ENCODE data around the gene SLC34A2.

SLC34A2 gene

DNA sequence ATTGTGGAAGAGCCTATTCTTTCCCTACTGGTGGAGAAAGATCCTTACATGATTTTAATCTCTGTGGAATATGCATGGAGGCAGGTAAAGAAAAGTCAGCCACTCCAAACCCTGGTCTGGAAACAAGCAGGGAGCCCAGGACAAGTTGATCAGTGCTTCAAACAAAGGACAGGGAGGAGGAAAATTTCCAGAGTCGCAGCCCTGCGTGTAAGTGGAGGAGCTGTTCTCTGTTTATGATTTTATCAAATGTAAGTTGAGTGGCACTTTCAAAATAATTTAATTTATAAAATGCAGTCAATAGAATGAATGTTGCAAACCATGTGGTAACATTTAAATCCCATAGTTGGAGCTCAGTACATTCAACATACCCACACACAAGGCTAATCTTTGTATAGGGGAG lies 57.0 kb downstream of the SLC34A2 start:
- no peak for DNase-seq
- Mint-ChIP-seq H3K4me3 (no peak overlapping the region), H3K9me3 (peaks cover 0 to 3% of the 10 kb centered on the region in 2 donors), H3K27me3 (peaks cover 0 to 5% of the 10 kb centered on the region in 2 donors), H3K27ac (no peak overlapping the region), H3K36me3 (ENCODE audit: insufficient read depth) (no peaks in the 10 kb centered on the region), H3K4me1 (ENCODE audit: low read depth in 2 of 2) (no peaks in the 10 kb centered on the region)
- no peak for ATAC-seq (replicated peaks)

DNA sequence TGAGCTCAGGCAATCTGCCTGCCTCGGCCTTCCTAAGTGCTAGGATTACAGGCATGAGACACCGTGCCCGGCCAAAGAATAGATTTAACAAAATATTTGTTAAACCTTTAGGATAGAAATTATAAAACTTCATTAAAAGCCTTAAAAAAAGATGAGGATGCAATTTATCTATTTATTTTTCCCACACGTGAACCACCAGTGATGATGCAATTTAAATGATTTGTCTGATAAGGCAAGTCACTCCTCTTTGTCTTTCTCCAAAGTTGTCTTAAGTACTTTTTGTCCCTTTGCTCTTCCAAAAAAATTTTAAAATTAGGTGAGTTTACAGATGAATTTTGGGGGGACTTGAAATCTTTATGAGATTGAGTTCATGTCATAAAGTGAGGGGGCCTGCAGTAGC lies 58.2 kb downstream of the SLC34A2 start:
- DNase-seq (no peak), ATAC-seq (replicated peaks) (no peak)
- Mint-ChIP-seq H3K4me1 (ENCODE audit: low read depth in 2 of 2) (no peaks in the 10 kb centered on the region), H3K27ac (no peak overlapping the region), H3K9me3 (peaks cover 0 to 2% of the 10 kb centered on the region in 2 donors), H3K36me3 (ENCODE audit: insufficient read depth) (no peaks in the 10 kb centered on the region), H3K27me3 (peaks cover 0 to 5% of the 10 kb centered on the region in 2 donors), H3K4me3 (no peak overlapping the region)

DNA sequence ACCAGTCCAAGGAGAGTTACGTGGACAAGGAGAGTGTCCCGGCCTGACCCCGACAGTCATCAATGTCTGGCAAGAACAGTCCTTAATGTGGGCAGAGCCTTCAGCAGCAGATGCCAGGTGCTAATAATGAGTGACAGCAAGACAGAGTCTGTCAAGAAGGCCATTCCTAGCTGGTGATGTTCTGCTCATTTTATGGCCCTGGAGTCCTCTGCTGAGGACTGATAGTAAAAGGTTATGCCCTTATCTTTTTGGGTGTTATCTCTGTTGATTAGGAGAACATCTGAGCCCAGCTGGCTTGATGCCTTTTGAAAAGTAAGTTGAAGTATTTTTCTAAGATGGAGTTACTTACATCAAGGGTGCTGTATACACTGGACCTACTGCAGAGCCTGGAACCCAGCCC lies 67.3 kb downstream of the SLC34A2 start:
- H3K4me3 Mint-ChIP-seq = no peak overlapping the region
- no peak overlapping the region for H3K27ac Mint-ChIP-seq
- H3K27me3 Mint-ChIP-seq = no peaks in the 10 kb centered on the region
- DNase-seq = no peak
- no peaks in the 10 kb centered on the region for H3K9me3 Mint-ChIP-seq
- H3K4me1 Mint-ChIP-seq (ENCODE audit: low read depth in 2 of 2) = no peaks in the 10 kb centered on the region
- no peak for ATAC-seq (replicated peaks)
- H3K36me3 Mint-ChIP-seq (ENCODE audit: insufficient read depth) = peaks cover 4% of the 10 kb centered on the region

DNA sequence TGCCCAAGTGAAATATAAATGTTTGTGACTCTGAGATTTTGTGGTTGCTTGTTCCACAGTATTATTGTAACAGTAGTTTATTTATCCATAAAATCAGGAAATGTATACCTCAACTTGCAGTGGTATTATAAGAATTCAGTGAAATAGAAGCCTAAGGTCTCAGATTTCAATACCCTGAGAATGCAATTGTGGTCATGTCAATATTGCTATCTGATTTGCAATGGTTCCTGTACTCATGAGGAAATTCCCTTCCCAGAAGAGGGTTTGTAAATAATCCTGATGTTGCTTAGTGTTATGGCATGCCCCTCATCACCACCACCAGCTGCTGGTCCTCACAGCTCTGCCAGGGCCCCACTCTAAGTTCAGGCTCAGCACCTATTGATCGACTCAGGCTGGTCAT lies 67.8 kb downstream of the SLC34A2 start:
- peaks cover 4% of the 10 kb centered on the region for H3K36me3 Mint-ChIP-seq (ENCODE audit: insufficient read depth)

DNA sequence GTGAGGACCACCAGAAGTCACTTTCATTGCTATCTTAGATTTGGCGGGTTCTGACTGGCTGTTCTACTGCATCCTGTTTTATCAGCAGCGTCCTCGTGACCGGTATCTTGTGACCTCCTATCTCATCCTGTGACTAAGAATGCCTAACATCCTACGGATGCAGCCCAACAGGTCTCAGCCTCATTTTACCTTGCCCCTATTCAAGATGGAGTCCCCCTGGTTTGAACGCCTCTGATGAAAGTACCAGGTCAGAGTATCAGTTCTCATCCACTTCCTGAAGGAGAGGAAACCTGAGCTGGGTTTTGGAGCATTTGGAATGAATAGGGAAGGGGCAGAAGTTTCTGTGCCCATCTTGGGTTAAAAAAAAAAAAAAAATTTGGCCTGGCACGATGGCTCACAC lies 70.2 kb downstream of the SLC34A2 start:
- ATAC-seq (replicated peaks) = no peak
- Mint-ChIP-seq H3K9me3 (no peaks in the 10 kb centered on the region), H3K27me3 (no peaks in the 10 kb centered on the region), H3K4me3 (no peak overlapping the region), H3K27ac (no peak overlapping the region), H3K36me3 (ENCODE audit: insufficient read depth) (peaks cover 4% of the 10 kb centered on the region), H3K4me1 (ENCODE audit: low read depth in 2 of 2) (peaks cover 3 to 12% of the 10 kb centered on the region in 2 donors)
- DNase-seq = no peak

More for the DNA sequence above, 67.8 kb downstream of the SLC34A2 start:
- ATAC-seq (replicated peaks) = no peak
- Mint-ChIP-seq H3K4me3 (no peak overlapping the region), H3K27me3 (no peaks in the 10 kb centered on the region), H3K9me3 (no peaks in the 10 kb centered on the region), H3K27ac (no peak overlapping the region), H3K4me1 (ENCODE audit: low read depth in 2 of 2) (no peaks in the 10 kb centered on the region)
- DNase-seq = no peak

DNA sequence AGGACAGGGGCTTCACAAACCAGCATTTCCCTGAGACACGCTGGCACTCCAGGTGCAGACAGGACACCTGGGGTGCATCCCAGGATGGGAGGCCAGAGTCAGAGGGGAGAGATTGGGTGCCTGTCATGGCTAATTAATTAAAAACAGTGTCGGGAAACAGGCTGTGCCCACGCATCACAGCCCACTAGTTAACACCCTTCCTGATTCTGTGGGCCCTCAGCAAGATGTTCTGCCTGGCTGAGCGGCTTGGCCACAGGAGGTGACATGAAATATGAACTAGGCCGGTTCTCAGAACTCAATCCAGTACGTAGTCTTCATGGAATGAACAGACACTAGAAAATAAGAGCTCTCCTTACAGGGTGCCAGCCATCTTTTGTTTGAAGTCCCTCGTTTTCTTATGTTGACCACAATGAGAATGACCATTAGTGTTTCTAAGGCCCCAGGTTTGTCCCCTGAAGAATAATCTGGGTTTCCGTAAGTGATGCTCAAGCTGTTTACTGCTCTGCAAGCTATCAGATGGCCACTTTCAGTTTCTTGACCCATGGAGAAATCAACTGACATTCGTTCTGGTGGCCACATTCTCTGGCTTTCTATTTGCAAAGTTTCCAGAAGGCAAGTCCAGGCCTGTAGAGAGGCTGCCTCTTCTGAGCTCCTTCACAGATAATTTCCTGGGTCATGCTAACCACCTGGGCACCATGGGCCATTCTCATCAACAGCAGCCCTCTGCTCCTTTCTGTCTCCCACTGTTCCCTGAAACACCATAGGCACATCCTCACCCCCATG lies 72.3 kb downstream of the SLC34A2 start:
- DNase-seq = no peak
- H3K36me3 Mint-ChIP-seq (ENCODE audit: insufficient read depth) = peaks cover 4% of the 10 kb centered on the region
- no peaks in the 10 kb centered on the region for H3K9me3 Mint-ChIP-seq
- H3K4me3 Mint-ChIP-seq = no peak overlapping the region
- peaks cover 3 to 13% of the 10 kb centered on the region in 2 donors for H3K4me1 Mint-ChIP-seq (ENCODE audit: low read depth in 2 of 2)
- no peaks in the 10 kb centered on the region for H3K27me3 Mint-ChIP-seq
- no peak overlapping the region for H3K27ac Mint-ChIP-seq
- ATAC-seq (replicated peaks) = no peak
